Dermis blood vessel endothelial cell (primary cell): ENCODE results near the gene DCBLD2. TPM values are rescaled to one million over a fixed set of nuclear protein-coding genes. Genes with fewer than 3 reads are reported as not detected.
A peak's percentile ranks its signal among the peaks of the same experiment; 100 is the strongest.
"Not testable (repeated sequence)": the region's sequence is repeated elsewhere in the genome, so short reads cannot be mapped to it uniquely, and the experiment has no call there.

ENCODE experiments used
- DNase-seq: peaks from one replicate; pipeline ENCODE4 v3.0.0; 2010
- total RNA-seq: library from RNA; depleted of rRNA; stranded (reverse); fragments of >200 nt; gene quantifications from 2 replicates; pipeline ENCODE4 v1.2.3, GENCODE V29; 2014

DCBLD2 gene
- total RNA-seq, 1 donor from 2014 or later = 19.6 TPM

GRCh38 chr3:98890965-98891910 is 10.3 kb downstream of the DCBLD2 start:
- no peak for DNase-seq

- no peak for DNase-seq
Observed at GRCh38 chr3:98890181-98890835, 11.2 kb downstream of the DCBLD2 start.

DNA sequence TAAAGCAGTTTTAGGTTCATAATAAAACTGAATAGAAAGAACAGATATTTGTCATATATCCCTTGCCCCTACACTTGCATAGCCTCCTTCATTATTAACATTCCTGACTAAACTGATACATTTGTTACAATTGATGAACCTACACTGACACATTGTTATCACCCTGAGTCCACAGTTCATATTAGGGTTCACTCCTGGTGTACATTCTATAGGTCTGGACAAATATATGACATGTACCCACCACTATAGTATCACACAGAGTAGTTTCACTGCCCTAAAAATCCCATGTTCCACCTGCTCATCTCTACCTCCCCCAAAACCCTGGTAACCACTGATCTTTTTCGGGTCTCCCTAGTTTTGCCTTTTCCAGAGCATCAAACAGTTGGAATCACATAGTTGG is 13.8 kb downstream of the DCBLD2 start:
- DNase-seq = no peak

DNA sequence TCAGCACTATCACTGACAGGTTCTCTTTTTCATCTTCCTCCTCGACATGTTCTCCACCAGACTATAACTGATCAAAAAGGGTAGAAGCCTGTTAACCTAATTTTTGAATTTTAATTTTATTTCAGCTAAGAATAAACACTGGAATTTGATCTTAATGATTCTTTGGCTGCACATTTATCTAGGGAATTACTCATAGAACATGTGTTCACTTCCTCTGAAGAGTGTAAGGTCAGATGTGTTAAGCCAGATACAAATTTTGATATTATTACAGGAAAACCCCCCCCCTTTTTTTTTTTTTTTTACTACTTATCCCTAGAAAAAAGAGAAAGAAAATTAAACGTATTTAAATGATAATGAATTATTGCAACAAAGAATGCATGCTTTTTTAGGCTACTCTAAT is 15.0 kb downstream of the DCBLD2 start:
- peak; percentile 47 for DNase-seq

GRCh38 chr3:98885851-98886250 is 15.6 kb downstream of the DCBLD2 start:
- no peak for DNase-seq

GRCh38 chr3:98884675-98885371 is 16.7 kb downstream of the DCBLD2 start:
- peak; percentile 48 for DNase-seq

DNA sequence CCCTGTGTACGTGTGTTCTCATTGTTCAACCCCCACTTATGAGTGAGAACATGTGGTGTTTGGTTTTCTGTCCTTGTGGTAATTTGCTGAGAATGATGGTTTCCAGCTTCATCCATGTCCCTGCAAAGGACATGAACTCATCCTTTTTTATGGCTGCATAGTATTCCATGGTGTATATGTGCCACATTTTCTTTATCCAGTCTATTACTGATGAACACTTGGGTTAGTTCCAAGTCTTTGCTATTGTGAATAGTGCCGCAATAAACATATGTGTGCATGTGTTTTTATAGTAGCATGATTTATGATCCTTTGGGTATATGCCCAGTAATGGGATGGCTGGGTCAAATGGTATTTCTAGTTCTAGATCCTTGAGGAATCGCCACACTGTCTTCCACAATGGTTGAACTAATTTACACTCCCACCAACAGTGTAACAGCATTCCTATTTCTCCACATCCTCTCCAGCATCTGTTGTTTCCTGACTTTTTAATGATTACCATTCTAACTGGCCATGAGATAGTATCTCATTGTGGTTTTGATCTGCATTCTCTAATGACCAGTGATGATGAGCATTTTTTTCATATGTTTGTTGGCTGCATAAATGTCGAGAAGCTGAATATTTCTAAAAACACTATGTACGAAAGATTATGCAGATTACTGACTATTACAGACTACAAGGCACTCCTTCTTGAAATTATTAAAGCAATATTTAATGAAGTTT is 18.7 kb downstream of the DCBLD2 start:
- DNase-seq = not testable (repeated sequence)

- DNase-seq = no peak
Observed at GRCh38 chr3:98877132-98877531, 24.4 kb downstream of the DCBLD2 start.

GRCh38 chr3:98875535-98875934 is 26.0 kb downstream of the DCBLD2 start:
- DNase-seq = no peak

DNA sequence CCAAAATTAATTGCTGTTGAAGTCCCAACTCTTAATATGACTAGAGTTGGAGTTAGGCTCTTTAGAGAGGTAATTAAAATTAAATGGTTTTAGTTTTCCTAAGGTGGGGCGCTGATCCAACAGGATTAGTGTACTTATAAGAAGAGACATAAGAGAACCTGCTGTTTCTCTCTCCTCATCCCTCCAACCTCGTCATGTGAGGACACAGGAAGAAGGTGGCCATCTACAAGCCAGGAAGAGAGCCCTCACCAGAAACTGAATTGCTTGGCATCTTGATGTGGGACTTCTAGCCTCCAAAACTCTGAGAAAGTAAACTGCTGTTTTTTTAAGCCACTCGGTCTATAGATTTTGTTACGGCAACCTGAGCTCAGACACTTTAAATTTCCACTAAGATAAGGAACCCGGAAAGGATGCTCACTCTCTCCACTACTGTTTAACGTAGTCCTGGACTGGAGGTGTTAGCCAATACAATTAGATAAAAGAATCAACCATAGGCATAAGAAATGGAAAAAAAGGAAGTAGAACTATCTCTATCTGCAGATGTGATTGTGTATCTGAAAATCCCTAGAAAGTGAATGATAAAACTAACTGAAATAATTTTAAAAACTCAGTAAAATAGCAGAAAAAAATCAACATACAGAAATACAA is 26.8 kb downstream of the DCBLD2 start:
- DNase-seq = no peak

DNA sequence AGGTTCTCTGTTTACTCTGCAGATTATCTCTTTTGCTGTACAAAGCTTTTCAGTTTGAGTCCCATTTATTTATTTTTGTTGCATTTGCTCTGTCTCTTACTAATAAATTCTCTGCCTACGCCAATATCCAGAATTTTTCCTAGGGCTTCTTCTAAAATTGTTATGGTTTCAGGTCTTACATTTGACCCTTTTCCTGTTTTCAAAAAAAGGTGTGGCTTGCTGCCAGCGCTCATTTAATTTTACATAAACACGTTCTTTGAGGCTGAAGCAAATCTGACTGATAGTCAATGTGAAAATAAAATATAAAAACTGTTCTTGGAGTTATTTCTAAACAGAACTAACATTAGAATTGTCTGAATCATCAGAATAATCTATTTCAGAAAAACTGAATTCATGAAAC is 32.1 kb downstream of the DCBLD2 start:
- DNase-seq = peak; percentile 20

- not testable (repeated sequence) for DNase-seq
Observed at GRCh38 chr3:98857971-98858370, 43.5 kb downstream of the DCBLD2 start.

DNA sequence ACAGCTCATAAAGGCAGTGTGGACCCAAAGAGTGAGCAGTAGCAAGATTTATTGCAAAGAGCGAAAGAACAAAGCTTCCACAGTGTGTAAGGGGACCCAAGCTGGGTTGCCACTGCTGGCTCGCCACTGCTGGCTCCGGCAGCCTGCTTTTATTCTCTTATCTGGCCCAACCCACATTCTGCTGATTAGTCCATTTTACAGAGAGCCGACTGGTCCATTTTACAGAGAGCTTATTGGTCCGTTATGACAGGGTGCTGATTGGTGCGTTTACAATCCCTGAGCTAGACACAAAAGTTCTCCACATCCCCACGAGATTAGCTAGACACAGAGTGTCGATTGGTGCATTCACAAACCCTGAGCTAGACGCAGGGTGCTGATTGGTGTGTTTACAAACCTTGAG is 44.2 kb downstream of the DCBLD2 start:
- DNase-seq = not testable (repeated sequence)

DNA sequence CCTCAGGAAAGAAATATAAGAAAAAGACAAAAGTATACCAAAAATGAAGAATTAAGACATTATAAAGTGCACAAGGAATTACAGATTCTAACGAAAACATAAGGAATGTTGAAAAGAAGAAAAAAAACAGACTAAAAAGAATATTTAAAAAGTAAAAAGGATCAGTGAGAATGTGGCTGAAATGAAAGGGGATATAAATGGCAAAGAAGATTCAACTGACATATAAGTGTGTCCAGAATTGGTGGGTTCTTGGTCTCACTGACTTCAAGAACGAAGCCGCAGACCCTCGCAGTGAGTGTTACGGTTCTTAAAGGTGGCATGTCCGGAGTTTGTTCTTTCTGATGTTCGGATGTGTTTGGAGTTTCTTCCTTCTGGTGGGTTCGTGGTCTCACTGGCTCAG is 44.8 kb downstream of the DCBLD2 start:
- DNase-seq = no peak

DNA sequence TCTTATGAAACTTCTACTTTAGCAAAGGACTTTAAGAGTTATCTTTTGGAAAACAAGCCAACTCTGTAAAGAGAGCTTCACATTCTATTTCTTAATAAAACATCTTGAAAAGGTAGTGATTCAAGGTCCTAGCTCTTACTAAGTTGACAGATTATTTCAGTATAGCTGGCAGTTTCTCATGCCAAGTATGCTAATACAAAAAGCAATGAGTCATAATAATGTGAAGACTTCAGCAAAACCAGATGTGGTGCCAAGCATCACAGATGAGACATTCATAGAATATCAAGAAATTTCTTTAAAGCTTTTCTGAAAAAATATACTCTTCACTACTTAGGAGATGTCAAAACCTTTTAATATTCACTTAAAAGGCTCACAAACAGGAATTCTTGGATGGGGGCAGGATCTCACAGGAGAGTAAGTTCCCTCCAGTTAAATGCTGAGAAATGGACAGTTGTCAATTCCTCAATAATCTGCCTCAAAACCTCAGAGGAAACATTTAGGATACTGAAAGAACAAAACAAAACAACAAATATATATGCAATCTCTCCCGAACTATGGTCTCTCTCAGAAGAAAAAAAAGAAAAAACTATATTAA is 45.6 kb downstream of the DCBLD2 start:
- DNase-seq = peak; percentile 77

DNA sequence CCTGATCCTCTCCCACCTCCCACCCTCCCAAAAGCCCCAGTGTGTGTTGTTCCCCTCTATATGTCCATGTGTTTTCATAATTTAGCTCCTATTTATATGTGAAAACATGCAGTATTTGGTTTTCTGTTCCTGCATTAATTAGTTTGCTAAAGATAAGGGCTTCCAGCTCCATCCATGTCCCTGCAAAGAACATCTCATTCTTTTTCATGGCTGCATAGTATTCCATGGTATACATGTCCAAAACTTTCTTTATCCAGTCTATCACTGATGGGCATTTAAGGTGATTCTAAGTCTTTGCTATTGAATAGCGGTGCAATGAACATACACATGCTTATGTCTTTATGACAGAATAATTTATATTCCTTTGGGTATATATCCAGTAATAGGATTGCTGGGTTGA is 53.4 kb downstream of the DCBLD2 start:
- DNase-seq = no peak

DNA sequence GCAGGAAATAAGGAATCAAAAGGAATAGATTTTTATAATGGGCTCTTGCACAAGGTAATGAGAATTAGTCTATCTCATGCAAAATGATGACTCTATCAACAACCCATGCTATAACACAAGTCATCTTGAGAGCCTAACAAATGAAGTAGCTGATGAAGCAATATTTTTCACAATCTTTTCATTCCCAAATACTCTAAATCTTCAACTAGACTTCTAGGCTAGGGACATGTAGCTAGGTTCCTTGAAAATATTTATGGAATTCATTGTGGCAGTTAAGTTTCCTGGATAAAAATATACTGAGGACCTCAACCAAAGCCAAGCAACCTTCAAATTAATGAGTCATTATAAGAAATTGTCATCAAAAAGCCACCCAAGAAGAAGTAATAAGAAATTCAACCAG is 55.4 kb downstream of the DCBLD2 start:
- no peak for DNase-seq

GRCh38 chr3:98843266-98843959 is 58.1 kb downstream of the DCBLD2 start:
- DNase-seq = no peak

DNA sequence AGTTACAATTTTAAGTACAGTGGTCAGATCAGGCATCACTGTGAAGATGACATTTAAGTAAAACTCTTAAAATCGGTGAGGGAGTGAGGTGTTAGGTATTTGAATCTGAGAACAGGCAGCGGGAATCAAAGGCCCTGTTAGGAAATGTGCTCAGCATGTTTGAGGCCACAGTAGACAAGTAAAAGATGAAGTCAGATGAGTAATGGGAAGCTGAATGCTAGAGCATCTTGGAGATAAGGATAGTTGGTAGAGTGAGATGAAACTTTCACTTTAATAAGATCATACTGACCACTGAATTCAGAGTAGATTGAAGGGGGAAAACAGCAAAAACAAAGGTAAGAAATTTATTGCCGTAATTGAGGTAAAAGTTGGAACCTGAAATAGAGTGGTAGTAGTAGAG is 61.6 kb downstream of the DCBLD2 start:
- no peak for DNase-seq

GRCh38 chr3:98831060-98831459 is 70.4 kb downstream of the DCBLD2 start:
- not testable (repeated sequence) for DNase-seq

GRCh38 chr3:98829246-98829832 is 72.2 kb downstream of the DCBLD2 start:
- DNase-seq = no peak
